Retinal pigment epithelial cell (primary cell): ENCODE results near the gene LCN15.

Experiments
- DNase-seq: peaks from one replicate; pipeline ENCODE4 v3.0.0-alpha.2; 2010; ENCODE audit warnings: low read depth
- H3K4me3 ChIP-seq: 2 replicates; pipeline ENCODE4 v1.5.1; 2011; ENCODE audit warnings: mild to moderate bottlenecking, low read length, control low read depth, moderate library complexity
- TF ChIP-seq, protein P1 (sequence below): conservative IDR thresholded peaks from 2 replicates; pipeline ENCODE4 v1.5.1; 2011; ENCODE audit warnings: low read depth, low read length, control low read depth, inconsistent platforms

Gene LCN15

GRCh38 chr9:136740491-136740890 lies 23.8 kb downstream of the LCN15 start:
- TF ChIP-seq, protein P1, sequence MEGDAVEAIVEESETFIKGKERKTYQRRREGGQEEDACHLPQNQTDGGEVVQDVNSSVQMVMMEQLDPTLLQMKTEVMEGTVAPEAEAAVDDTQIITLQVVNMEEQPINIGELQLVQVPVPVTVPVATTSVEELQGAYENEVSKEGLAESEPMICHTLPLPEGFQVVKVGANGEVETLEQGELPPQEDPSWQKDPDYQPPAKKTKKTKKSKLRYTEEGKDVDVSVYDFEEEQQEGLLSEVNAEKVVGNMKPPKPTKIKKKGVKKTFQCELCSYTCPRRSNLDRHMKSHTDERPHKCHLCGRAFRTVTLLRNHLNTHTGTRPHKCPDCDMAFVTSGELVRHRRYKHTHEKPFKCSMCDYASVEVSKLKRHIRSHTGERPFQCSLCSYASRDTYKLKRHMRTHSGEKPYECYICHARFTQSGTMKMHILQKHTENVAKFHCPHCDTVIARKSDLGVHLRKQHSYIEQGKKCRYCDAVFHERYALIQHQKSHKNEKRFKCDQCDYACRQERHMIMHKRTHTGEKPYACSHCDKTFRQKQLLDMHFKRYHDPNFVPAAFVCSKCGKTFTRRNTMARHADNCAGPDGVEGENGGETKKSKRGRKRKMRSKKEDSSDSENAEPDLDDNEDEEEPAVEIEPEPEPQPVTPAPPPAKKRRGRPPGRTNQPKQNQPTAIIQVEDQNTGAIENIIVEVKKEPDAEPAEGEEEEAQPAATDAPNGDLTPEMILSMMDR, result no peak
- no peak overlapping the region for H3K4me3 ChIP-seq
- no peak for DNase-seq

- TF ChIP-seq, protein P1, result no peak
- no peak overlapping the region for H3K4me3 ChIP-seq
- DNase-seq, result no peak
These were observed 24.2 kb downstream of the LCN15 start for GRCh38 chr9:136740069-136740468.

- H3K4me3 ChIP-seq, result no peak overlapping the region
- TF ChIP-seq, protein P1, result no peak
These were observed 24.8 kb downstream of the LCN15 start for GRCh38 chr9:136739509-136739908.

DNA sequence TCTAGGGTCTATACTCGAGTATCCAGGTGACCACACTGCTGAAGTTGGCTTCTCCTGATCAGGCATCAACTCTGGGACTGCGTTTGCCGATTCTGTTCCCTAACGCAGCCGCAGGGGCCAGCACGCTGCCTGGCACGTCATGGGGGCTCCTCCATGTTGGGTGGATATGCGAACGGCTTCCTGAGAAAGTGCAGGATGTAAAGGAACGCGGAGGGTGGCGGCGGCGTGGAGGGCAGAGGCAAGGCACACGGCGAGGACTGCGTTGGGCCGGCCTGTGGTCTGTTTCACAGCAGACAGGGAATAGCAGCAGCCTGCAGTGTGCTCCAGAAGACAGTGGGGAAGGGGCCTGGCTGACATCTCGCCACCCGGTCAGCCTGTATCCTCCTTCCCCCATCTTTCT lies 25.4 kb downstream of the LCN15 start:
- no peak for DNase-seq
- TF ChIP-seq, protein P1, result no peak

More at GRCh38 chr9:136739509-136739908, 24.8 kb downstream of the LCN15 start:
- no peak for DNase-seq

GRCh38 chr9:136735812-136736480 lies 28.4 kb downstream of the LCN15 start:
- TF ChIP-seq, protein P1, result no peak
- DNase-seq, result no peak
- H3K4me3 ChIP-seq, result no peak overlapping the region

More for the DNA sequence above, 25.4 kb downstream of the LCN15 start:
- no peak overlapping the region for H3K4me3 ChIP-seq

GRCh38 chr9:136734837-136735496 lies 29.4 kb downstream of the LCN15 start:
- no peak overlapping the region for H3K4me3 ChIP-seq
- no peak for DNase-seq
- TF ChIP-seq, protein P1, result no peak

GRCh38 chr9:136733611-136734010 lies 30.7 kb downstream of the LCN15 start:
- no peak overlapping the region for H3K4me3 ChIP-seq
- TF ChIP-seq, protein P1, result no peak
- DNase-seq, result no peak
